NB4 (cell line): ENCODE results near the gene PKDCC.

Source experiments
- DNase-seq: peaks from one replicate; pipeline ENCODE4 v3.0.0; 2010; ENCODE audit warnings: low read depth
- H3K4me3 ChIP-seq: one replicate; pipeline ENCODE4 v1.5.1; 2011; ENCODE audit warnings: mild to moderate bottlenecking, low read depth, low read length, moderate library complexity
- MYC ChIP-seq: IDR thresholded peaks from 2 replicates; pipeline ENCODE4 v1.6.1; 2011; ENCODE audit warnings: low read depth, low read length
- POLR2A ChIP-seq: IDR thresholded peaks from 2 replicates; pipeline ENCODE4 v1.6.1; 2011; ENCODE audit warnings: mild to moderate bottlenecking; ENCODE audit not compliant: insufficient read length; ENCODE audit errors: extremely low read depth
- TF ChIP-seq, protein P1 (sequence below): IDR thresholded peaks from 2 replicates; pipeline ENCODE4 v1.6.1; 2011; ENCODE audit warnings: low read depth, low read length
- TF ChIP-seq, protein P2 (sequence below): IDR thresholded peaks from one replicate; pipeline ENCODE4 v1.5.1; 2012; ENCODE audit warnings: low read depth, low read length

The PKDCC gene

DNA sequence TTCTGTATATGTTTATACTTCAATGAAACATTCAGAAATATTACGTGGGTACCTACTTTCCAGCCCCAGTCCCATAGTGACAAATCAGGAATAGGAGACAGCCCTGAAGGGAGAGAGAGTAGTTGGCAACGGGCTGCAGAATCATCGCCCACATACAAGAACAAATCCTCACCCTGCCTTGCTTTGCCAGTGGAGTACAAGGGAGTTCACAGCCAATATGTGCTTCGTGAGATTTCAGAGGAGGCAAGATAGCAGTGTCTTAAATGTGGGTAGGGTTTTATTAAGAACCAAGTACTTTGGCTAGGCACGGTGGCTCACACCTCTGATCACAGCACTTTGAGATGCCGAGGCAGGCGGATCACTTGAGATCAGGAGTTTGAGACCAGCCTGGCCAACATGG lies 40.3 kb upstream of the PKDCC start:
- DNase-seq: no peak

DNA sequence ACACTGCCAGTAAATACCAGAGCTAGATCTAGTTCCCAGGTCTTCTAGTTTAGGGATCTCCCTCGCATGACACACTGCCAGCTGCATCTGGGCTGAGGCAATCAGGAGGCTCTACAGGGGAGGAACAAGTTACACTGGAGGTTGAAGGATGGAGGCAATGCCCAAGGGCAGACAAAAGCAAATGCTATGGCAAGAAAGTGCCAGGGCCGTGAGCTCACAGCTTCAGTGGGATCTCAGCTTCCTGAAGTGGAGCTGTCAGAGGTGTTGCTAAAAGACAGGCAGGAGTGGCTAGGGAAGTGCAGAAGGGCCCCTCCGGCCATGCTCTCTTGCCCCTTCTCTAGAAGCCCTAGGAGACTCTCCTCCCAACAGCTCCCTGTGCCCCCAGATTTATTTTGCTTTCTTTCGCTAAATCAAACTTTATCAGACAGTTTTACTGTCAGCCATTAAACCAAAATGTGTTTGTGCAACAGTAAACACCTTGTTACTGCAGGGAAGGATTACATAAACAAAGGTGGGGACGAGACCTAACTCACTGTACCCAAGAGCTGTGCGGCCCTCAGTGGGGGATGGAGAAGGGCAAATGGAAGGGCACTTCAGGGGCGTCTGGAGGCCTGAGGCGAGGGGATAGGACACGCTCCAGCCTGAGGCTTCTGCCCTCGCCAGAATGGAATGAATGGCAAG lies 39.4 kb upstream of the PKDCC start:
- DNase-seq: no peak
- H3K4me3 ChIP-seq: no peak overlapping the region
- TF ChIP-seq, protein P1, sequence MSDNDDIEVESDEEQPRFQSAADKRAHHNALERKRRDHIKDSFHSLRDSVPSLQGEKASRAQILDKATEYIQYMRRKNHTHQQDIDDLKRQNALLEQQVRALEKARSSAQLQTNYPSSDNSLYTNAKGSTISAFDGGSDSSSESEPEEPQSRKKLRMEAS: no peak
- TF ChIP-seq MYC (no peak), POLR2A (no peak)
- TF ChIP-seq, protein P2, sequence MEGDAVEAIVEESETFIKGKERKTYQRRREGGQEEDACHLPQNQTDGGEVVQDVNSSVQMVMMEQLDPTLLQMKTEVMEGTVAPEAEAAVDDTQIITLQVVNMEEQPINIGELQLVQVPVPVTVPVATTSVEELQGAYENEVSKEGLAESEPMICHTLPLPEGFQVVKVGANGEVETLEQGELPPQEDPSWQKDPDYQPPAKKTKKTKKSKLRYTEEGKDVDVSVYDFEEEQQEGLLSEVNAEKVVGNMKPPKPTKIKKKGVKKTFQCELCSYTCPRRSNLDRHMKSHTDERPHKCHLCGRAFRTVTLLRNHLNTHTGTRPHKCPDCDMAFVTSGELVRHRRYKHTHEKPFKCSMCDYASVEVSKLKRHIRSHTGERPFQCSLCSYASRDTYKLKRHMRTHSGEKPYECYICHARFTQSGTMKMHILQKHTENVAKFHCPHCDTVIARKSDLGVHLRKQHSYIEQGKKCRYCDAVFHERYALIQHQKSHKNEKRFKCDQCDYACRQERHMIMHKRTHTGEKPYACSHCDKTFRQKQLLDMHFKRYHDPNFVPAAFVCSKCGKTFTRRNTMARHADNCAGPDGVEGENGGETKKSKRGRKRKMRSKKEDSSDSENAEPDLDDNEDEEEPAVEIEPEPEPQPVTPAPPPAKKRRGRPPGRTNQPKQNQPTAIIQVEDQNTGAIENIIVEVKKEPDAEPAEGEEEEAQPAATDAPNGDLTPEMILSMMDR: no peak

More for the DNA sequence above, 40.3 kb upstream of the PKDCC start:
- H3K4me3 ChIP-seq: no peak overlapping the region
- TF ChIP-seq, protein P1: no peak
- TF ChIP-seq MYC (no peak), POLR2A (no peak)
- TF ChIP-seq, protein P2: no peak

DNA sequence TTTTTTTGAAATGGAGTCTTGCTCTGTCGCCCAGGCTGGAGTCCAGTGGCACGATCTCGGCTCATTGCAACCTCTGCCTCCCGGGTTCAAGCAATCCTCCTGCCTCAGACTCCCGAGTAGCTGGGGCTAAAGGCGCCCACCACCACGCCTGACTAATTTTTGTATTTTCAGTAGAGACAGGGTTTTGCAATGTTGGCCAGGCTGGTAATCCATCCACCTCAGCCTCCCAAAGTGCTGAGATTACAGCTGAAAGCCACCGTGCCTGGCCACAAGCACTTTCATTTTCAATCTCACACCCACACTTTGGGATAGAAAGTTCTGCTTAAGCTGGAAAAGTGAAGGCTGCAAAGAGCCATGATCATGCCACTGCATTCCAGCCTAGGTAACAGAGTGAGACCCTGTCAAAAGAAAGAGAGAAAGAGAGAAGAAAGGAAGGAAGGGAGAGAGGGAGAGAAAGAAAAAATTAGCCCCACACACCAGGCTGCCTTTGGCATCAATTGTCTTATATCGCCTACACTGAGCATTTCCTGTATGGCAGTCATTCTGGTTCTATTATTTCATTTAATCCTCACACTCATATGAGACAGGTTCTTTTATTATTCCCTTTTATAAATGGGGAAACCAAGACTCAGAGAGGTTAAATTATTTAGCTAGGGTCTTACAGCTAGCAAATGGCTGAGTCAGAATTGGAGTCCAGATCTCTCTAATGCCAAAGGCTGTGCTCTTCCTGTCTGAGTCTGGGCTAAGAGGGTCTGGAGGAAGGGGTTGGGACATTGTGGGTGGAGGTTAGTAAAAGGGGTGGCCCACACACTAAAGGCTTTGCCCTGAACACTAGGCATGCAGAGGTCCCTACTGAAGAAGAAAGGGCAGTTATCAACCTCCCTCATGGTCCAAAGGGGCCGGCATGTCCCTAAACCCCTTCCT lies 37.9 kb upstream of the PKDCC start:
- no peak for TF ChIP-seq MYC
- TF ChIP-seq, protein P1: no peak
- TF ChIP-seq, protein P2: no peak
- no peak for TF ChIP-seq POLR2A
- no peak overlapping the region for H3K4me3 ChIP-seq
- DNase-seq: no peak

DNA sequence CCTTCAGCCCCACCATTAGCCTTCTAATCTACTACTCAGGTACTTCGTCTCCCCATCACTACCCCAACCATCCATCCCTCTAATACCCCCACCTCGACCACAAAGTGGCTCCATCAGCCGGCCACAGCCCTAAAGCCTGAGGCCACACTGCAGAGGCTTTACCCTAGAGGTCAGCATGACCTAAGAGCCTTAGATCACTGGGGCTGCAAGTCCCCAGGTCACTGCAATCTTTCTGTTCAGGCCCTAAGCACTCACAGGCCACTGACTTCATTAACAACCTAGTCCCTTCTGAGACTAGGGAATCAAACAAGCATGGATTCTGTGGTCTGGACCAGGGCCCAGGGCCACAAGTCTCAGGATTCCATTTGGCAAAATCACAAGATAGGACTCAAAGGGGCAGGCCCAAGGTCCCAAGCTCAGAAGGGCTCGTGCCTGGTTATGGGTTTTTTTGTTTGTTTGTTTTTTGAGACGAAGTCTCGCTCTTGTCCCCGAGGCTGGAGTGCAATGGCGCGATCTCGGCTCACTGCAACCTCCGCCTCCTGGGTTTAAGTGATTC lies 37.0 kb upstream of the PKDCC start:
- TF ChIP-seq POLR2A (no peak), MYC (no peak)
- TF ChIP-seq, protein P2: no peak
- TF ChIP-seq, protein P1: no peak
- DNase-seq: no peak
- H3K4me3 ChIP-seq: no peak overlapping the region

DNA sequence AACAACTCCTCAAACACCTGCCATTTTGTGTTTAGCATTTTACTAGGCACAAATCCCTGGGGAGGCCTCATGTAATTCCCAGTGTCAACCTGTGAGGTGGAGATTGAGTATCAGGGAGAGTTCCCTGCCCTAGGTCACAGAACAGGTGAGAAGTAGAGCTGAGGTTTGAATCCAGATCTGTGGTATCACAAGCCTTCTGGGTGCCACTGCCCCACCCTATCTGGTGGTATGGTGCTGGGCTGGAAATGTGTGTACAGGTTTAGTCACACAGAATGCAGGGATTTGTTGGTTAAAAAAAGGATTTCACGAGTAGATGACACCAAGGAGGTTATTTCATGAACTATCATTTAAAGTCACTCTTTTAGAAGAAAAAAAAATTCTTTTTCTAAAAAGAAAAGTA lies 35.7 kb upstream of the PKDCC start:
- no peak for TF ChIP-seq POLR2A
- TF ChIP-seq, protein P1: no peak
- TF ChIP-seq, protein P2: no peak
- no peak for TF ChIP-seq MYC
- no peak for DNase-seq
- H3K4me3 ChIP-seq: no peak overlapping the region
